NB4 (cell line): ENCODE measurements around the gene PIK3C2G.

Source experiments
- DNase-seq: peaks from one replicate; pipeline ENCODE4 v3.0.0; 2010; ENCODE audit warnings: low read depth
- H3K4me3 ChIP-seq: one replicate; pipeline ENCODE4 v1.5.1; 2011; ENCODE audit warnings: mild to moderate bottlenecking, low read depth, low read length, moderate library complexity
- CTCF ChIP-seq: IDR thresholded peaks from one replicate; pipeline ENCODE4 v1.5.1; 2012; ENCODE audit warnings: low read depth, low read length
- MYC ChIP-seq: IDR thresholded peaks from 2 replicates; pipeline ENCODE4 v1.6.1; 2011; ENCODE audit warnings: low read depth, low read length
- POLR2A ChIP-seq: IDR thresholded peaks from 2 replicates; pipeline ENCODE4 v1.6.1; 2011; ENCODE audit warnings: mild to moderate bottlenecking; ENCODE audit not compliant: insufficient read length; ENCODE audit errors: extremely low read depth
- TF ChIP-seq, protein P1 (sequence below): IDR thresholded peaks from 2 replicates; pipeline ENCODE4 v1.6.1; 2011; ENCODE audit warnings: low read depth, low read length

PIK3C2G gene

GRCh38 chr12:18655351-18655750 is 394.0 kb downstream of the PIK3C2G start:
- DNase-seq, result no peak
- no peak overlapping the region for H3K4me3 ChIP-seq
- no peak for TF ChIP-seq MYC
- no peak for TF ChIP-seq POLR2A
- TF ChIP-seq CTCF, result no peak
- TF ChIP-seq, protein P1, sequence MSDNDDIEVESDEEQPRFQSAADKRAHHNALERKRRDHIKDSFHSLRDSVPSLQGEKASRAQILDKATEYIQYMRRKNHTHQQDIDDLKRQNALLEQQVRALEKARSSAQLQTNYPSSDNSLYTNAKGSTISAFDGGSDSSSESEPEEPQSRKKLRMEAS, result no peak

- no peak overlapping the region for H3K4me3 ChIP-seq
- no peak for DNase-seq
- TF ChIP-seq, protein P1, result no peak
- TF ChIP-seq POLR2A (no peak), CTCF (no peak), MYC (no peak)
Measured at GRCh38 chr12:18658179-18658578, 396.9 kb downstream of the PIK3C2G start.

DNA sequence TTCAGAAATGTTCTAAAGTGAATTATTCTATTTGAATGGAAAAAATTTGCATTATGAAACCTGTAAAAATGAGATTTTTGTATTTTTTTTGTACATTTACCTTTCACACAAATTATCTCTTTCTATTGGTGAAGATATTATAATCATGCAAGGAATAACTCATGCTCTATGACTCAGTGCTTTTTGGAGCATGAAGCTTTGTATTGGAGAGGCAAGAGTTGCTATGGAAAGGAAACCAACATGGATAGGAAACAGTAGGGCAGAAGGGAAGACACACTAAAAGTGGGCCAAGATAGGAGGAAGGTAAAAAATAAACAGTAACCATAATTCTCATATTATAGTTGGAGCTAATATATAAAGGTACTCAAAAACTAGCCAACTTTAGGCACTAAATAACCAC is 397.5 kb downstream of the PIK3C2G start:
- DNase-seq, result no peak
- no peak overlapping the region for H3K4me3 ChIP-seq
- no peak for TF ChIP-seq MYC
- TF ChIP-seq, protein P1, result no peak

GRCh38 chr12:18676141-18676540 is 414.8 kb downstream of the PIK3C2G start:
- no peak for TF ChIP-seq CTCF
- TF ChIP-seq, protein P1, result no peak
- TF ChIP-seq POLR2A, result no peak
- no peak for TF ChIP-seq MYC
- H3K4me3 ChIP-seq, result no peak overlapping the region
- DNase-seq, result no peak

GRCh38 chr12:18676996-18677588 is 415.8 kb downstream of the PIK3C2G start:
- DNase-seq, result no peak
- TF ChIP-seq CTCF (no peak), MYC (no peak), POLR2A (no peak)
- TF ChIP-seq, protein P1, result no peak

GRCh38 chr12:18681818-18682217 is 420.5 kb downstream of the PIK3C2G start:
- TF ChIP-seq POLR2A (no peak), CTCF (no peak), MYC (no peak)
- TF ChIP-seq, protein P1, result no peak
- no peak for DNase-seq

More at GRCh38 chr12:18676996-18677588, 415.8 kb downstream of the PIK3C2G start:
- no peak overlapping the region for H3K4me3 ChIP-seq

More at GRCh38 chr12:18681818-18682217, 420.5 kb downstream of the PIK3C2G start:
- H3K4me3 ChIP-seq, result no peak overlapping the region
